GM18858 (cell line): ENCODE data around the gene IL4.

Experiments used
- ATAC-seq: cut with Tn5 transposase; IDR thresholded peaks from one replicate; pipeline ENCODE4 v1.9.1; 2021; ENCODE audit not compliant: unreplicated experiment

The IL4 gene

DNA sequence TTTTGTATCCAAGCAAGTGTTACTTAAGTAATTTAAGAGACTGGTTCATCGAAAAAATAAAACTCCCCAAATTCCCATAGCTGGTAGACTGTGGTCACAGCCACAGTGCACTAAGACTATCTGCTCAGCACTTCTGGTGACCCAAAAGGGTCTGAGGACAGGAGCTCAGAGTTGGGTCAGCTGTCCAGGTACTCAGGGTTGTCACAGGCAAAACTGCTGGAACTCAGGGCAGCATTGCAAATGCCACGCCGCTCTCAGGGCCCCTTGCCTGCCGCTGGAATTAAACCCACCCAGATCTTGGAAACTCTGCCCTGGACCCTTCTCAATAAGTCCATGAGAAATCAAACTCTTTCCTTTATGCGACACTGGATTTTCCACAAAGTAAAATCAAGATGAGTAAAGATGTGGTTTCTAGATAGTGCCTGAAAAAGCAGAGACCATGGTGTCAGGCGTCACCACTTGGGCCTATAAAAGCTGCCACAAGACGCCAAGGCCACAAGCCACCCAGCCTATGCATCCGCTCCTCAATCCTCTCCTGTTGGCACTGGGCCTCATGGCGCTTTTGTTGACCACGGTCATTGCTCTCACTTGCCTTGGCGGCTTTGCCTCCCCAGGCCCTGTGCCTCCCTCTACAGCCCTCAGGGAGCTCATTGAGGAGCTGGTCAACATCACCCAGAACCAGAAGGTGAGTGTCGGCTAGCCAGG is 16.0 kb upstream of the IL4 start, which contains the start of gene IL13:
TSS of gene IL13 (plus strand) at position 498 of the 705 bp plus-strand sequence. CDS start at position 512, 14 bp downstream.
- no peak for ATAC-seq

DNA sequence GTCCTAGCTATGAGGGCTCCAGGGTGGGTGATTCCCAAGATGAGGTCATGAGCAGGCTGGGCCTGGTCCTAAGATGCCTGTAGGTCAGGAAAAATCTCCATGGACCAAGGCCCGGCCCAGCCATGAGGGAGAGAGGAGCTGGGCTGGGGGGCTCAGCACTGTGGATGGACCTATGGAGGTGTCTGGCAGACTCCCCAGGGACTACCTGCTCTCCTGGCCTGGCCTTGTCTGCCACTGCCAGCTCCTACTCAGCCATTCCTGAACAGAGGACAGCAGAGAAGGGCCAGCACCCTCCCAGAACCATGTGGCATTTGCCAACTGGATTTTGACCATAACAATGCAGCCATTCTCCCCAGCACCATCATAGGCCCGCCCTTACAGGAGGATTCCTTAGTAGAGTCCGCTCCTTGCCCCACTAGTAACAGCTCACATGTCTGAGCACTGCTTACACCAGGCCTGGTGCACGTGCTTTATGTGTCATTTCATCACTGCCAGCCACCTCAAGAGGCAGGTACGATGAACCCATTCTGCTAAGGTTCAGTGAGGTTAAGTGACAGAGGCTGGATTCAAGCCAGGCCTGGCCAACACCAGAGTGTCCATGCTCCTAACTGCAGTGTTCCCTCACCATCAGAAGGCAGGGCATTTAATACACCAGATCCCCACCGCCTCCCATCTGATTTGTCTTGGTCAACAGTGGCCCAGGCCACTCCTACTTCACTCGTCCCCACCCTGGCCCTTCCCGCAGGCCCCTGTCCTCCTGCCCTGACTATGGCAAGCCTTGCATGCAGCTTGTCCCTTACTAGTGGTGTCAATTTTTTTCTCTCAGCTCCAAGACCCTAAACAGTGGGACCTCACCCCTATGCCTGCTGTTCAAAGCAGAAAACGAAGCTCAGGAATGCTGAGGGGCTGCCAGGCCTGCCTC is 15.1 kb upstream of the IL4 start:
- no peak for ATAC-seq

DNA sequence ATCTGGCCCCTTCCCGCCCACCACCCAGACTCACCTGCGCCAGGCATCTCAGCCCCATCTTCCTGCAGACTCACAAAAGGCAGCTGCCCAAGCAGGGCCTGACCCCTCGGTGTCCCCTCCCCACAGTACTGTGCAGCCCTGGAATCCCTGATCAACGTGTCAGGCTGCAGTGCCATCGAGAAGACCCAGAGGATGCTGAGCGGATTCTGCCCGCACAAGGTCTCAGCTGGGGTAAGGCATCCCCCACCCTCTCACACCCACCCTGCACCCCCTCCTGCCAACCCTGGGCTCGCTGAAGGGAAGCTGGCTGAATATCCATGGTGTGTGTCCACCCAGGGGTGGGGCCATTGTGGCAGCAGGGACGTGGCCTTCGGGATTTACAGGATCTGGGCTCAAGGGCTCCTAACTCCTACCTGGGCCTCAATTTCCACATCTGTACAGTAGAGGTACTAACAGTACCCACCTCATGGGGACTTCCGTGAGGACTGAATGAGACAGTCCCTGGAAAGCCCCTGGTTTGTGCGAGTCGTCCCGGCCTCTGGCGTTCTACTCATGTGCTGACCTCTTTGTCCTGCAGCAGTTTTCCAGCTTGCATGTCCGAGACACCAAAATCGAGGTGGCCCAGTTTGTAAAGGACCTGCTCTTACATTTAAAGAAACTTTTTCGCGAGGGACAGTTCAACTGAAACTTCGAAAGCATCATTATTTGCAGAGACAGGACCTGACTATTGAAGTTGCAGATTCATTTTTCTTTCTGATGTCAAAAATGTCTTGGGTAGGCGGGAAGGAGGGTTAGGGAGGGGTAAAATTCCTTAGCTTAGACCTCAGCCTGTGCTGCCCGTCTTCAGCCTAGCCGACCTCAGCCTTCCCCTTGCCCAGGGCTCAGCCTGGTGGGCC is 13.9 kb upstream of the IL4 start:
- ATAC-seq: no peak

DNA sequence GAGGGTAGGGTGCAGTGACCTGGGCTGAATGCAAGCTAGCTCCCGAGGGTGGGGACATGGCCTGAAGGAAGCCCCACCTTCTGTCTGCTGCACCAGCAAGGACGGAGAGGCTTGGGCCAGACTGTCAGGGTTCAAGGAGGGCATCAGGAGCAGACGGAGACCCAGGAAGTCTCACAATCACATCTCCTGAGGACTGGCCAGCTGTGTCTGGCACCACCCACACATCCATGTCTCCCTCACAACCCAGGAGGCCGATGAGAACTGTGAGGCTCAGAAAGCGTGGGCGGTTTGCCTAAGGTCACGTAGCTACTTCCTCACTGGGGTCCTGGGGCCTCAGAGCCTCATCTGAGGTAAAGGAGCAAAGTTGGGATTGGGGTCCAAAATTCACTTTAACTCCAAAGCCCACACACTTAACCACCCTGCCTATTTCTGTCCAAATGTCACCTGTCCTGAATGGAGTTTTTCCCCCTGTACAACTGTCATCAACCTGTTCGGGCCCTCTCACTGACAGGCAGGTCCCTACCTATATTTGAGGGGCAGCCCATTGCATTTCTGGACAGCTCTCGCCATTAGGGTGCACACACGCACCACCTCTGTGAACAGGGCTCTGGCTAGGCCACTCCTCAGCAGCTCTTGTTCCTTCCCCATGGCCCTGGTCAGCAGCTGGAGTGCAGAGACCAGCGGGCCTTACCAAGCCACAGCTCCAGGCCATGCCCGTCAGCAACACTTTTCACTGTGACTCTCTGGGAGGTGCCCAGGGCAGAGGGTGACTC is 12.4 kb upstream of the IL4 start:
- ATAC-seq: no peak

DNA sequence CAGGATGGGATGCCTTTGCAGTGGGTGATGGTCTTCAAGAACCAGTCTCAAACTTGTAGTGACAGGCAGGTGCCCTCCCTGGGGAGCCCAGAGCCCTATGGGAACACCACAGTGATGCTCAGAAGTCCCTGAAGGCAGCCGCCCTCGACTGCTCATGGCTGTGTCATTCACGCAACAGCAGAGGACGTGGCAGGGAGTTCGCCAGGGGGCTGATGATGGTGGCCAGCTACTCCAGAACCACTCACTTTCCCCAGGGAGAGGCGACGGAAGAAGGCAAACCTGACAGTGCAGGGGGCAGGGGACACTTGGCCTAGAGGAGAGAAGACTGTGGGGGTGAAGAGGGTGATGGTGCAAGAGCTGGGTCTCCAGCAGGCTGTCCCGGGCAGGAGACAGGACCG is 11.8 kb upstream of the IL4 start:
- ATAC-seq: no peak

DNA sequence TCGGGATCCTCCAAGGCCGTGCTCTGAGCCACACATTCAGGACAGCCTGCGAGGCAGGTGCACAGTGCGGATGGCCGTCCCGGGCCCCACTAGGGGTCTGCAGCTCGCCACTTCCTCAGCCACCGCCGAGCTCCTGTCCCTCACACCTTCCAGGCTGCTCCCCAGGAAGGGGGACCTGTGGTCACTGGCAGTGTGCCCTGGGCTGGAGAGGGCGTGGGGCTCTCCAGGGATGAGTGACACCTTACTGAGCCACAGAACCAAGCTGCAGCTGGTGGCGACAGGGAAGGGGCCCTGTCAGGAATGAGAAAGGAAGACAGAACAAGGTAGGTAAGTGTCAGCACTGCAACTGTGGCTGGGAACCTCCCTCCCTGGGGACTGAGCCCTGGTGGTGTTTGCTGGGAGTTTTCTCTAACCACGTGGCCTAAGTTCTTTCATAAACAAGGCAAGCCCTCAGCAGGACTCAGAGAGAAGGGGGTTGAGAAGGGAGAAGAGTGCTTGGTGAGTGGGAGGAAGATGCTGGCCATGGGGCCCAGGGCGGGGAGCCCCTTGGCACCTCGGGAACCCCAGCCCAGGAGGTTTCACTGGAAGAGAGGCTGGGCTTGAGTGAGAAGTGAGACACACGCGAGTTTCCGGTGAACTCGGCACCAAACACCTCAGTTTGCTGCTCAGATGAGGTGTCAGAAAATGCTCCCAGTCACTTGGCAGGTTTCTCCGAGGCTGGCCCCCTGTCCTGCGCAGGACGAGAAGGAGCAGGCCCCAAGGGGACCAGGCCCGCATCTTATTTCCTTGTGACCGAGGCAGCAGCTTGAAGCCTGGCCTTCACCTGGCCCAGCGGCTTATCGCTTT is 10.6 kb upstream of the IL4 start:
- peak; percentile 59 for ATAC-seq

DNA sequence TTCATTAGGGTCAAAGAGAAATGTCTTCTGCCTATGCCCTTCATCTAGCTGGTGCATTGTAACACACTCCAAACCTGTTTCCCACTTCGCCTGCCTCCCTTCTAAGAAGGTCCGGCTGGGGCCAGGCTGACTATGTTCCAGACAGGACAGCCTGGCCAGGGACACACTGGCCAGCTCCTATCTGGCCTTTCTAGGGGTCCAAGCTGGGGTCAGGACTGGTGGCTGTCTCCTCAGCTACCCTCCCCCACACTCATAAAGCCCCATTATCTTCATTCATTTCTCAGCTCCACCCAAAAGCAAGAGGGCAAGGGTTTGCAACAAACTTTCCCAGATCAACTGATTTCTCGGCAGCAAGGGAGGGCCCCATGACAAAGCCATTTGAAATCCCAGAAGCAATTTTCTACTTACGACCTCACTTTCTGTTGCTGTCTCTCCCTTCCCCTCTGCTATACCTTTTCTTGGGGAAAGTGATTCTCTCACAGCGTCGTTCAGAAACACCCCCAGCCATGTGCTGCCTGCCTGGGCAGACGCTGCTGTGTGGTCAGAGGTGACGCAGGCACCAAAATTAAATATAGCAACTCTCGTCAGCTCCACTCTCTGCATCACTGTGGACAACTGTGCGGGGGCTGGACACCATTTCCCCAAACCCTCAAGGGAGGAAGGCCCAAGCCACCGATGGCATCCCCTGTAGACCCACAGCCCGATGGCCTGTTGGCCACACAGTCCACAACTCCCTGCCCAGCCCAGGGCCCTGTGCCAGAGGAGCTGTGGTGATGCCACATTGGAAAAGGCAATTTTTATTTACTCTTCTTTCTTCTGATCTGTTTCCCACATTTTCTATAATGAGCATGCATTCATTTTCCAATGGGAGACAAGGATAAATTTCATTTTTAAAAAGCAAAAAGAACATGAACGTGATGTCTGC is 9.8 kb upstream of the IL4 start:
- peak; percentile 50 for ATAC-seq

DNA sequence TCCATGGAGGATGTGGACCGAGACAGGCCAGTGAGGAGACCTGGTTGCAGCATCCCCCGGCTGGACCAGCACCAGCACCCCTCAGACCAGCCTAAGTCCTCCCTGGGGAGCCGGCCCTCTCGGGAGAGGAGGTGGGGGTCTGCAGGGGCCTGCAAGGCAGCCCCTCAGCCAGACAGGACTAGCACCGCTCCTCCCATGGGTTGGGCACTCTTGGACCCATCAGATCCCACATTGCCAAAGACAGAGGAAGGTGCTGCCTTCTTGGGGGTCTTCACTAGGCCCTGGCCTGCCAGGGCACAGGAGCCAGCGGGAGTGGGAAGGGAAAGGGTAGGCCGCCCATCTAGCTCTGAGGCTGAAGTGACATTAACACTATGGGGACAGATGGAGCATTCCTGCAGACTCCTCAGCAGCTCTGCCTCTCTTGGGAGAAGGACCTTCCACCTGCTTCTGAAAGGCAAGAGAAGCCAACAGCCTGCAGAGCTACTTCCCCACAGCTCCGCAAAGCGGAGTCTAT is 9.0 kb upstream of the IL4 start:
- no peak for ATAC-seq

DNA sequence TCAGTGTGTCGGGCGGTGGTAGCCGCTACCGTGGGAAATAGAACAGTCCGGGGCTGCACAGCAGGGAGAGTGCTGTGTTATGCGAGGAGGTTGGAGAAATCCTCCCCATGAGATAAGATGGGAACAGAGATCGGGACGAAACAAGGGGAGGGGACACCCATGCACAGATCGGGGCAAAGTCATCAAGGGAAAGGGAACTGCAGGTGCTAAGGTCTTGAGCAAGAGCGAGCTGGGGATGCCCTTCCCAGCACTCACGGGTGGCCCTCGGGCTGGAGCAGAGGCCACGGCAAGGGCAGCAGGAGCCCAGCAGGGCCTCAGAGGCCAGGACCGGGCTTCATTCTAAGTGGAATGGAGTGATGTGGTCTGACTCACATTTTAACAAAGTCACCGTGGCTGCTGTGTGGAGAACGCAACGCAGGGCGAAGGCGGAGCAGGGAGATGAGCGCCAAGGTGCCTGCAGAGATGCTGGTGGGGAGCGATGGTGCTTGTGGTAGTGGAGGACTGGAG is 8.2 kb upstream of the IL4 start:
- no peak for ATAC-seq

DNA sequence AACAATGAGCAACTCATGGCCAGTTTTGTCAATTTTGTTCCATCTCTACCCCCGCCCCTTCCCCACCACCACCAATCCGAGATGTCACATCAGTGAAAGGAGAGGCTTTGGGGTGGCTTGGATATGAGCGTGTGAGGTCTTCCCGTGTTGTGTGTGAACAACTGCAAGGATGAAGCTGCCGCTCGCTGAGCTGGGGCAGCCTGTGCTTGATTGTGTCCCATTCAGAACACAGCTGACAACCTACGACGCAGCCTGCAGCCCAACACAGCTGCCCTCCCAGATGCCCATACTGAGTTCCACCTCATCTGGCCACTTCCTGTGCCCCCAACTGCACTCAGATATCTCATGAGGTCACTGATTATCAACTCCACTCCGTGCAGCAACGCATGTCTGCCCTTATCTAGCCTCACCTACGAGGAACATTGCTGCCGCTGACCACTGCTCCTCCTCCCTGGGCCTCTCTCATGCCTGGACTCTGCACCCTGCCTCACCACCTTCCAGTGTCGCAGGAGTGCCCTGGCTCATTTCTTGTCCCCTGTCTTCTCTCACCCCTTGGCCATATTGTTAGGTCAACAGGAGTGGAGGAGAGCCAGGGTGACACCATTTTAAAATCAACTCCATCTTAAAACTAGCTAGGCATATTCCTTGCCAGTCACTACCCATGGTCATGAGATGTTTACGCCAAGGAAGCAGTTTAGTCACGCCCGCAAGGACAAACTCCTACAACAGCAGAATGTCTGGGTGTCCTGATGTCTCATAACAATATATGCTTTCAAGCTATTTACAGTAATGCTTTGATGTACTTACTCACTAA is 7.3 kb upstream of the IL4 start:
- no peak for ATAC-seq

DNA sequence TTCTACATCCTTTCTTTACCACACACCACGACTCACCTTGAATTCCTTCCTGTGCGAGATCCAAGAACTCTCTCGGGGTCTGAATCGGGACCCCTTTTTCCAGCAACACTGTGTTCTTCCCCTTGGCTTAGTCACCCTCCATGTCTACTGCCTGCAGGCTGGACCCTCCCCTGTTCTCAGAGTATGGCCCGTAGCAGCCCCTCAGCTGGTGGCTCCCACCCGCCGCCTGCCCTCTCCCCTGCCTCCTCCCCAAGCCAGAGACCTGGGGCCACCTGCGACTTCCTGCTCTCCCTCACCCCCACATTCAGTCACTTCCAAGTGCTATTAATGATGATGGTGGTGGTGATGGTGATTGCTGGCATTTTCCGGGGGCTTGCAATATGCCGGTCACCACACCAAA is 6.5 kb upstream of the IL4 start:
- no peak for ATAC-seq

DNA sequence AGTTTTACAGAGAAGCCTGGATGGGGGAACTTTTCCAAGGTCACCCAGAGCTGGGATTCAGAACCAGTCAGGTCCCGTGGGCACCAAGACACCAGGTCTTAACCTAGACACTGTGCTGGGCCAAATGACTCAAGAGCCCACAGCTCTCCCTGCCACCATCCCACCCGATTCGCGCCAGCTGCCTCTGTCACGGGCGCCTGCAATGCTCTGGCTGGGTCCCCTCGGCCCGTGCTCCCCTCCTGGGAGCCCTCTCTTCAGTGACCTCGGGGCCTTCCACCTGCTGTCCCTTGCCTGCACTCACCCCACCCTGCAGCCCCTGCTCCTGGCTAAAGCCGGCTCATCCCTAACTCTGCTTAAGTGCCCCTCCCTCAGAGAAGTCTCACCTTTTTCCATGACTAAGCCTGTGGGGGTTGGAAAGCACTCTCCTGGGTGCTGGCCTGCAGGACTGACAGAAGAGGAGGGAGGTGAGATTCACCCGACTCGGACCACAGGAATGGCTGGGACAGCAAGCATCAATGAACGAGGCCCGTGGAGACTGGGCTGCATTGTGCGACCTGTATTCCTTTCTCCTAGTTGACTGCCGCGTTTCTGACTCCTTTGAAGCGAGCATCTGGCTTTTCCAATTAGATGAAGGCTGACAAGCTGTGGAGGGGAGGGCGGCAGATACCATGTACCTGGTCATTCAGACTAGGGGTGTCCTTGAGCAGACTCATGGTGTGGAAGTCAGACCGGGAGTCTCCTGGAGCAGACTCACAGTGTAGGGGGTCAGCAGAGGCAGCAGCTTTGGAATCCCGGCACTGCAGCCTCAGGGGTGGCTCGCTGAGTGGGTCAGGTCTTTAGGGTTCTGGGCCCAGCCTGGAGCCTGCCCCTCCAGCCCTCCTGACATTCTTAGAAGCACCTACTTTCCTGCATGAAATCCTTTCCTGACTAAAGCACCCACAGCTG is 5.8 kb upstream of the IL4 start:
- no peak for ATAC-seq

DNA sequence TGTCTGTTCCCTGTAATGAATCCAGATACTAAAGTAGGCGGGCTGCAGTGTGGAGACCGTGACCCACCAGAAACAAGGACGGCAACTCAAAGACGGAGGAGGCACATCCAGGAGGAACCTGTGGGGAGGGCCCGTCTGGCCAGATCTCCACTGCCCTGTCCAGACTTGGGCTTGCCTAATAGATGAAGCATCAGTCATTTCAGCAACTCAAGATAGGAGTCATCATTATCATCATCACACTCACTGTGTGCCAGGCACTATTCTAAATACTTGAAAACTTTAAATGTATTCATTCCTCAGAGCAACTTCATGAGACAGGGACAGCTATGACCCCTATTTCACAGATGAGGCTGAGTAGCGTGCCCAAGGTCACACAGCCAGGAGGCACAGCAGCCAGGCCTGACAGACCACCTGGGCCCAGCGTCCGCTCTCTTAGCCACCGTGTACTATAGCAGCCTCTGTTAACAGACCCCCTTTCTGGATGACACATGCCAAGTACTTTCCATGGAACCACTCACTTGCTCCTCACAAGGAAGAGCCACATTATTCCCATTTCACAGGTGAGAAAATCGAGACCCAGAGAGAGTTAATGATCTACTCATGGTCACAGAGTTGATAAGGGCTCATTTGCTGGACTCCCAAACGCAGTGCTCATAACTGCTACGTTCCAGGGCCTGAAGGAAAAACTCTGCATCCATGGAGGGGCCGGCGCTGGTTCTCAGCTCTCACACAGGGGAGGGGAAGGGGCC is 4.9 kb upstream of the IL4 start:
- no peak for ATAC-seq

DNA sequence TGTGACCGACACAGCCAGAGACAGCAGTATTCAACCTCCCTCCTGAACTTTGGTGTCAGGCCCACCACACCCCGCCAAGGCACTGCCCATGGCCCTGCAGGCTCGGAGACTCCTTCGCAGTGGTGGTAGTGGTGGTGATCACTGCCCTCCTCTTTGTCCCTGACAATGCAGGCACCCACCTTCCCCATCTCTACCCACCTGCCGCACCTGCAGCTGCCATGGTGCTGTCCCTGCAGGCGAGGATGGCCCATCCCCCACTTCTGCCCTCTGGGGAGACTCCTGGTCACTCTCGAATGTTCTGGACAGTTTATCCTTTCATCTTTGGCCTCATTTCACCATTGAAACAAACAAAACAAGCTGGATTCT is 4.4 kb upstream of the IL4 start:
- ATAC-seq: no peak
